PC-3 (cell line): ENCODE results near the gene SMARCA5. TPM values are rescaled to one million over a fixed set of nuclear protein-coding genes. Genes with fewer than 3 reads are reported as not detected.

Experiments
- ATAC-seq: fragments of 200-7000 bp; cut with Tn5 transposase; 2 replicates; pipeline ENCODE4 v1.9.1; 2020; ENCODE audit warnings: mild to moderate bottlenecking, moderate library complexity
- BruUV-seq: library from RNA; stranded (reverse); fragments of 400-500 nt; replicated peaks from 2 replicates; lab custom pipeline; 2021; lab: Mats Ljungman, UMichigan
- CTCF ChIA-PET: fragments of 300-600 bp; sonication (Branson Sonifier 250); formaldehyde crosslinking; loops from one replicate; lab custom pipeline; 2022; ENCODE audit warnings: antibody characterized with exemption; lab: Charles Lee
- POLR2A ChIA-PET: fragments of 300-600 bp; sonication (Branson Sonifier 250); formaldehyde crosslinking; loops from one replicate; lab custom pipeline; 2022; ENCODE audit warnings: antibody characterized with exemption; ENCODE audit not compliant: unreplicated experiment; lab: Charles Lee
- DNase-seq: peaks from one replicate; pipeline ENCODE4 v3.0.0-alpha.2; 2015
- H2AFZ ChIP-seq: fragments of 300-600 bp; sonication (generic); 2 replicates; pipeline ENCODE4 v1.6.0; 2016; ENCODE audit warnings: antibody characterized with exemption, low read length
- H3F3A ChIP-seq: fragments of 300-600 bp; sonication (generic); one replicate; pipeline ENCODE4 v1.6.0; 2017; ENCODE audit warnings: antibody characterized with exemption, low read length, control low read depth, mild to moderate bottlenecking; ENCODE audit not compliant: unreplicated experiment
- H3K27ac ChIP-seq: fragments of 300-600 bp; sonication (generic); 2 replicates; pipeline ENCODE4 v1.5.1; 2016; ENCODE audit warnings: mild to moderate bottlenecking, low read length
- H3K27me3 ChIP-seq: fragments of 300-600 bp; sonication (generic); 2 replicates; pipeline ENCODE4 v1.6.1; 2016; ENCODE audit warnings: low read length, mixed read lengths
- H3K36me3 ChIP-seq: fragments of 300-600 bp; sonication (generic); 2 replicates; pipeline ENCODE4 v1.6.1; 2016; ENCODE audit warnings: low read depth, mixed run types, low read length, mixed read lengths
- H3K4me1 ChIP-seq: fragments of 300-600 bp; sonication (generic); 2 replicates; pipeline ENCODE4 v1.5.1; 2016; ENCODE audit warnings: low read length; ENCODE audit not compliant: insufficient read depth
- H3K4me2 ChIP-seq: fragments of 300-600 bp; sonication (generic); 2 replicates; pipeline ENCODE4 v1.6.0; 2016; ENCODE audit warnings: low read length
- H3K4me3 ChIP-seq: fragments of 300-600 bp; sonication (generic); 2 replicates; pipeline ENCODE4 v1.5.1; 2016; ENCODE audit warnings: mild to moderate bottlenecking, low read length, mixed read lengths
- H3K79me2 ChIP-seq: fragments of 300-600 bp; sonication (generic); 2 replicates; pipeline ENCODE4 v1.6.1; 2017; ENCODE audit warnings: low read length, mixed read lengths
- H3K9ac ChIP-seq: fragments of 300-600 bp; sonication (generic); 2 replicates; pipeline ENCODE4 v1.6.0; 2016; ENCODE audit warnings: mild to moderate bottlenecking, low read length
- H3K9me2 ChIP-seq: fragments of 300-600 bp; sonication (generic); replicated peaks from 2 replicates; pipeline ENCODE4 v1.6.1; 2016; ENCODE audit warnings: mixed run types, low read length, mixed read lengths
- H3K9me3 ChIP-seq: fragments of 300-600 bp; sonication (generic); 2 replicates; pipeline ENCODE4 v1.6.1; 2016; ENCODE audit warnings: low read length, mixed read lengths
- H4K20me1 ChIP-seq: fragments of 300-600 bp; sonication (generic); 2 replicates; pipeline ENCODE4 v1.6.1; 2016; ENCODE audit warnings: low read length, mixed read lengths
- EZH2 ChIP-seq: fragments of 300-600 bp; sonication (generic); IDR thresholded peaks from one replicate; pipeline ENCODE4 v1.6.1; 2017; ENCODE audit warnings: antibody characterized with exemption, mild to moderate bottlenecking, low read length; ENCODE audit not compliant: unreplicated experiment
- EZH2phosphoT487 ChIP-seq: fragments of 300-600 bp; sonication (generic); IDR thresholded peaks from 2 replicates; pipeline ENCODE4 v1.6.1; 2018; ENCODE audit warnings: mild to moderate bottlenecking, antibody characterized with exemption, low read length, borderline replicate concordance
- intact Hi-C: fragments of 100-400 bp; cut with micrococcal nuclease; formaldehyde crosslinking; loops from 2 replicates; pipeline ENCODE4 v1.9.0; 2023
- total RNA-seq: library from RNA; depleted of rRNA; stranded (reverse); fragments of >200 nt; gene quantifications from 2 replicates; pipeline ENCODE4 v1.2.3, GENCODE V29; 2014
- TF ChIP-seq, protein P1 (sequence below): fragments of 300-600 bp; sonication (generic); conservative IDR thresholded peaks from 2 replicates; pipeline ENCODE4 v1.5.1; 2017; ENCODE audit warnings: antibody characterized with exemption, low read depth, mild to moderate bottlenecking, low read length

Gene SMARCA5
- total RNA-seq, 1 experiment from 2014 or later: 31.6 TPM

DNA sequence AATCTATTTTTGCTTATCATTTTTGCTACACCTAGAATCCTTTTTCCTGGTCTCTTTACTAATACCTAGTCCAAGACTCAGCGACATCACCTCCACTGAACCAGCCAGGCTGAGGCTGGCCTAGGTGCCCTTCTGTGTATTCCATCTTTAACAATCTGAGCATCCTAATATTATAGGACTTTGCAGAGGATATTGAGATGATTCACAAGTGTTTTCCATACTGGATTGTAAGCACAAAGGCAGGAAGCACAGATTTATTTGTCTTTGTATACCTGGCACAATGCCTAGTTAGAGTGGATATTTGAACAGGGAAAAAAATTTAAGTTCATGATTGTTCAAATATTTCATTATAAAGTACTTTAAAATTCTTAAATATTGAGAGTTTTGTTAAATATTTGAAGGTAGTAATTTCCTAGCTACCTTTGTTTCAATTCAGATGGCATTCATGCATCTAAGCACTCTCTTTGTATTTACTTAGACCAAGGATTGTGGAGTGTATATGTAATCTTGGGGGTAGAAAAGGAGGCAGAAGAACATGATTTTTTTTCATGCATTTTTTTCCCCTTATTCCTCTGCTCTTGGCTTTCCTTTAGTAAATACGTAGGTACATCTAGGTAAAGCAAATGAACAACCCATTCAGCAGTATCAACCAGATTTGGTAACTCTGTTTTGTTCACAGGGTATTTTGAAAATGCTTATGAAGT, 18.4 kb downstream of the SMARCA5 start:
- Histone ChIP-seq H3K36me3 (peaks cover 91% of the 10 kb centered on the region), H3K4me2 (no peak overlapping the region), H2AFZ (no peak overlapping the region), H3F3A (no peaks in the 10 kb centered on the region), H3K4me1 (peaks cover 3% of the 10 kb centered on the region; the same call in 1 of the 2 replicates), H3K9me2 (no peaks in the 10 kb centered on the region), H3K9me3 (no peaks in the 10 kb centered on the region), H3K4me3 (no peak overlapping the region), H3K79me2 (no peaks in the 10 kb centered on the region), H3K27ac (no peak overlapping the region), H3K27me3 (no peaks in the 10 kb centered on the region), H3K9ac (no peak overlapping the region), H4K20me1 (peaks cover 3% of the 10 kb centered on the region; the same call in 1 of the 2 replicates)
- ATAC-seq (peak; percentile 95), DNase-seq (peak; percentile 50)
- POLR2A ChIA-PET: no interaction called here
- no TSS peak for BruUV-seq
- CTCF ChIA-PET: no interaction called here
- intact Hi-C loops: no loop called here
- TF ChIP-seq EZH2phosphoT487: no peak
- no peak for TF ChIP-seq EZH2
- TF ChIP-seq, protein P1, sequence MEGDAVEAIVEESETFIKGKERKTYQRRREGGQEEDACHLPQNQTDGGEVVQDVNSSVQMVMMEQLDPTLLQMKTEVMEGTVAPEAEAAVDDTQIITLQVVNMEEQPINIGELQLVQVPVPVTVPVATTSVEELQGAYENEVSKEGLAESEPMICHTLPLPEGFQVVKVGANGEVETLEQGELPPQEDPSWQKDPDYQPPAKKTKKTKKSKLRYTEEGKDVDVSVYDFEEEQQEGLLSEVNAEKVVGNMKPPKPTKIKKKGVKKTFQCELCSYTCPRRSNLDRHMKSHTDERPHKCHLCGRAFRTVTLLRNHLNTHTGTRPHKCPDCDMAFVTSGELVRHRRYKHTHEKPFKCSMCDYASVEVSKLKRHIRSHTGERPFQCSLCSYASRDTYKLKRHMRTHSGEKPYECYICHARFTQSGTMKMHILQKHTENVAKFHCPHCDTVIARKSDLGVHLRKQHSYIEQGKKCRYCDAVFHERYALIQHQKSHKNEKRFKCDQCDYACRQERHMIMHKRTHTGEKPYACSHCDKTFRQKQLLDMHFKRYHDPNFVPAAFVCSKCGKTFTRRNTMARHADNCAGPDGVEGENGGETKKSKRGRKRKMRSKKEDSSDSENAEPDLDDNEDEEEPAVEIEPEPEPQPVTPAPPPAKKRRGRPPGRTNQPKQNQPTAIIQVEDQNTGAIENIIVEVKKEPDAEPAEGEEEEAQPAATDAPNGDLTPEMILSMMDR: no peak

DNA sequence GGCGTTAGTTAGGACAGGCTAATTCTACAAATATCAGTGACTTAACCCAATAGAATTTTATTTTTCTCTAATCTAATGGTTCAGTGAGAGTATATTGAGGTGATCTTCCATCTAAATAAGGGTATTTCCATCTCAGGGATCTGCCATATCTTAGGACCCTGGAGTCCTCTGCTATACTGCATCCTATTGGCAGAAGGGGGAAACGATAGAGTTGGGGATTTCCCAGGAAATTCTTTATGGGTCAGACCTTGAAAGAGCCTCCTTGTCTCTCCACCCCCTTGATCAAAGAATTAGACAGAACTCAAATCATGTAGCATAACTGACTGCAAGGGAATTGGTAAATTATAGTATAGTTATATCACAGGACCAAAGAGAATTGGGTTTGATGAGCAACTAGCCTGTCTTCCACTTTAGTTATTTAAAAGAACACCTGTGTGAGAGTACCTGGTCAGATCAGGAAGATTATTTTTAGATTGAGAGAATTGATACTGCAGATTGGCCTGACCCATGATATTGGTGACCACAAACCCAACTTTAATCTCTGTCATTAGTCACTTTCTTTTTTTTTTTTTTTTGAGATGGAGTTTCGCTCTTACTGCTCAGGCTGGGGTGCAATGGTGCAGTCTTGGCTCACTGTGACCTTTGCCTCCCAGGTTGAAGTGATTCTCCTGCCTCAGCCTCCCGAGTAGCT, 25.6 kb downstream of the SMARCA5 start:
- intact Hi-C loops: no loop called here
- H3K9me2 ChIP-seq: no peaks in the 10 kb centered on the region
- ChIA-PET CTCF (no interaction called here), POLR2A (no interaction called here)
- no peak overlapping the region for H3K4me3 ChIP-seq
- no peak overlapping the region for H3K9ac ChIP-seq
- ATAC-seq: no peak
- no peaks in the 10 kb centered on the region for H3K4me1 ChIP-seq
- no peak overlapping the region for H2AFZ ChIP-seq
- no peak for DNase-seq
- H4K20me1 ChIP-seq: no peaks in the 10 kb centered on the region; the same call in 1 of the 2 replicates
- H3K36me3 ChIP-seq: peaks cover 84% of the 10 kb centered on the region
- no TSS peak for BruUV-seq
- H3K9me3 ChIP-seq: no peaks in the 10 kb centered on the region
- no peaks in the 10 kb centered on the region for H3K27me3 ChIP-seq
- TF ChIP-seq EZH2: no peak
- no peak for TF ChIP-seq EZH2phosphoT487
- TF ChIP-seq, protein P1: no peak
- no peaks in the 10 kb centered on the region for H3K79me2 ChIP-seq
- H3K4me2 ChIP-seq: no peak overlapping the region
- H3K27ac ChIP-seq: no peak overlapping the region
- H3F3A ChIP-seq: no peaks in the 10 kb centered on the region

DNA sequence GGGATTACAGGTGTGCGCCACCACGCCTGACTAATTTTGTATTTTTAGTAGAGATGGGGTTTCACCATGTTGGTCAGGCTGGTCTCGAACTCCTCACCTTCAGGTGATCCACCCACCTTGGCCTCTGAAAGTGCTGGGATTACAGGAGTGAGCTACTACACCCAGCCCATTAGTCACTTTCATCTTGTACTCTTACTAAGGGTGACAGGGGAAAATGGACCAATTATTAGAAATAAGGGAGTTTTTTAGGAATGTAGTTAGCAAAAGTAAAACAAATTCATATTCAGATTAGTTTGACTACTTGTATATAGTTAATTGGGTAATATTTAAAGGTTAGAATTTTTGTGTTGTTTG, 26.1 kb downstream of the SMARCA5 start:
- no peak overlapping the region for H2AFZ ChIP-seq
- BruUV-seq: no TSS peak
- H3K27ac ChIP-seq: no peak overlapping the region
- no peaks in the 10 kb centered on the region for H3K79me2 ChIP-seq
- CTCF ChIA-PET: no interaction called here
- H3F3A ChIP-seq: no peaks in the 10 kb centered on the region
- DNase-seq: no peak
- POLR2A ChIA-PET: no interaction called here
- no peak overlapping the region for H3K4me2 ChIP-seq
- TF ChIP-seq, protein P1: no peak
- TF ChIP-seq EZH2phosphoT487 (no peak), EZH2 (no peak)
- H3K27me3 ChIP-seq: no peaks in the 10 kb centered on the region
- intact Hi-C loops: no loop called here
- H3K36me3 ChIP-seq: peaks cover 85% of the 10 kb centered on the region
- no peak overlapping the region for H3K4me3 ChIP-seq
- H3K9me2 ChIP-seq: no peaks in the 10 kb centered on the region
- no peaks in the 10 kb centered on the region for H3K9me3 ChIP-seq
- H4K20me1 ChIP-seq: no peaks in the 10 kb centered on the region; the same call in 1 of the 2 replicates
- H3K9ac ChIP-seq: no peak overlapping the region
- no peaks in the 10 kb centered on the region for H3K4me1 ChIP-seq
- ATAC-seq: no peak
